Measurements from ENCODE around the gene ZNF568.
A peak's percentile ranks its signal among the peaks of the same experiment; 100 is the strongest.

Gene ZNF568

GRCh38 chr19:36999313-36999712 lies 83.2 kb downstream of the ZNF568 start:
- DNase-seq (ENCODE audit: low spot score): no peak

DNA sequence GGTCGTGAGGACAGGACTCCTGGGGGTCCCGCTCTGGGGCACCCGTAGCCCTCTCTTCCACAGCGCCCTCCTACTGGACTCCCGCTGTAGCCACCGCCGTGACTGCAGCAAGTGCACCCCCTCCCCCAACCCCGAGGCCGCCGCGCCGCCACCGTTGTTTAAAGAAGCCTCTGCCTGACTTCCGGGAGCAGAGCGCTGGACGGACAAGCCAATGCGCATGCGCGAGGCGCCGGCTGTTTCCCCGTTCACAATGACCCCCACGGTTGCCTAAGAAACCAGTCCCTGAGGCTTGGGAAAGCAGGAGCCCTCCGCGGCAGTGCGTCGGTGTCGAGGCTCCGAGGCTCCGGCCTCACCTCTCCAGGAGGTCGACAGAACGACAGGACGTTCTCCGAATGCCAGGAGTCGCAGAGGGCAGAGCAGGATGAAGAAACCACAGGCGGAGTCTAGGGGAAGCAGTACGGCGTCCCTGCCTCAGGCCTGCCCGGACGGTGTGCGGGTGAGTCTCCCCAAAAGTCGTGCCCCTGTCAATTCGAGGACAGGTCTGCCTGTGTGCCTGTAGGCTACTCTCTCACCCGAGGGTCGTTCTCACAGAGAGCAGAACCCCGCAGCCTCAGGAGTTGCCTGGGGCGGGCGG lies 91.6 kb downstream of the ZNF568 start:
- DNase-seq (ENCODE audit: low spot score): peak; percentile 26

DNA sequence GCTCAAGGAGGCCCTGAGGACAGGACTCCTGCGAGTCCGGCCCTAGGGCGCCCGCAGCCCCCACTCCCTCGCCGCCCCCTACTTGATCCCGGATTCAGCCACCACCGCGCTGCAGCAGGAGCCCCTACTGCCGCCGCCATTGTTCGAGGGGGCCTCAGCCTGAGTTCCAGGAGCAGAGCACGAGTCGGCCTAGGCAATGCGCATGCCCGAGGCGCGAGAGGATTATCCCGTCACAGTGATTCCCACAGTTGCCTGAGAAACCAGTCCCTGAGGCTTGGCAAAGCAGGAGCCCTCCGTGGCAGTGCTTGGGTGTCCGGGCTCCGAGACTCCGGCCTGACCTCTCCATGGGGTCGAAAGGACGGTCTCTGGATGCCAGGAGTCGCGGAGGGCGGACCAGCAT lies 93.7 kb downstream of the ZNF568 start:
- no peak for DNase-seq (ENCODE audit: low spot score)

- no peak for DNase-seq (ENCODE audit: low spot score)
Measured at GRCh38 chr19:37012093-37012745, 96.1 kb downstream of the ZNF568 start.

- DNase-seq (ENCODE audit: low spot score): no peak
Measured at GRCh38 chr19:37014456-37014855, 98.3 kb downstream of the ZNF568 start.

DNA sequence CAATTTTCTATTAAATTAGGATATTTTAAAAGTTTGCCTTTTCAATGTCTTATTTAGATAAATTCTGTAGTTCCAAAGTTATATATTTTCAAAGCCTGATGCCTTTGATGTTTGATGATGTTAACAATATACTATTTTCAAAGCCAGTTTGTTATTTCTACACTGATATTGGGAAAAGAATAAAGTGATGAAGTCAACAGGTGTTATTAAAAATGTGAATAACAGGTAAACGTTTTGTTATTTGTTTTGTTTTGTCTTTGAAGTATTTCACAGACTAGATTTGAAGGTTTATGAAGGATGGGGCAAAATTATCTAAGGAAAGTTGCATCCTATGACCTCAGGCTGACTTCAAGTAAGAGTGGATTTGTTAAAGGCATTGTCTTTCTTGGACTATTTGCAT lies 129.0 kb downstream of the ZNF568 start:
- no peak for DNase-seq (ENCODE audit: low spot score)

Data from CD4-positive, alpha-beta T cell treated with Interleukin-6 at 100 ng/mL for 8 hours (primary cell).